ENCODE data around the gene GATA5.

Gene GATA5

GRCh38 chr20:62525014-62525413 lies 49.2 kb upstream of the GATA5 start:
- Histone ChIP-seq H3K4me3 (ENCODE audit: low read depth, low read length) (no peak overlapping the region), H3K9me3 (ENCODE audit: control insufficient read depth, insufficient read depth, low read depth, low read length) (no peaks in the 10 kb centered on the region), H3K4me1 (ENCODE audit: control insufficient read depth, insufficient read depth, low read length) (no peaks in the 10 kb centered on the region), H3K36me3 (ENCODE audit: control insufficient read depth in 2 of 2, insufficient read depth in 1 of 2, low read length in 2 of 2) (no peaks in the 10 kb centered on the region), H3K27ac (ENCODE audit: extremely low read depth, low read depth, low read length) (no peak overlapping the region)
- CTCF ChIA-PET: no interaction called here
- POLR2A ChIA-PET: interaction anchor here (0.7 kb wide), 1 partner anchor 557 kb away, joined by 3 read pairs; no protein-coding TSS in a partner anchor
- TF ChIP-seq BCL6B (tag by site-specific recombination; IDR thresholded peaks at IDR 0.05) (no peak), KLF1 (tag by site-specific recombination; IDR thresholded peaks at IDR 0.05) (no peak), ZNF555 (tag by site-specific recombination; conservative IDR thresholded peaks at IDR 0.05) (no peak), ZNF140 (tag by site-specific recombination; IDR thresholded peaks at IDR 0.05) (no peak), ZNF623 (tag by site-specific recombination; IDR thresholded peaks at IDR 0.05) (no peak), ZNF501 (tag by site-specific recombination; IDR thresholded peaks at IDR 0.05) (no peak)
- TF ChIP-seq, protein P1, sequence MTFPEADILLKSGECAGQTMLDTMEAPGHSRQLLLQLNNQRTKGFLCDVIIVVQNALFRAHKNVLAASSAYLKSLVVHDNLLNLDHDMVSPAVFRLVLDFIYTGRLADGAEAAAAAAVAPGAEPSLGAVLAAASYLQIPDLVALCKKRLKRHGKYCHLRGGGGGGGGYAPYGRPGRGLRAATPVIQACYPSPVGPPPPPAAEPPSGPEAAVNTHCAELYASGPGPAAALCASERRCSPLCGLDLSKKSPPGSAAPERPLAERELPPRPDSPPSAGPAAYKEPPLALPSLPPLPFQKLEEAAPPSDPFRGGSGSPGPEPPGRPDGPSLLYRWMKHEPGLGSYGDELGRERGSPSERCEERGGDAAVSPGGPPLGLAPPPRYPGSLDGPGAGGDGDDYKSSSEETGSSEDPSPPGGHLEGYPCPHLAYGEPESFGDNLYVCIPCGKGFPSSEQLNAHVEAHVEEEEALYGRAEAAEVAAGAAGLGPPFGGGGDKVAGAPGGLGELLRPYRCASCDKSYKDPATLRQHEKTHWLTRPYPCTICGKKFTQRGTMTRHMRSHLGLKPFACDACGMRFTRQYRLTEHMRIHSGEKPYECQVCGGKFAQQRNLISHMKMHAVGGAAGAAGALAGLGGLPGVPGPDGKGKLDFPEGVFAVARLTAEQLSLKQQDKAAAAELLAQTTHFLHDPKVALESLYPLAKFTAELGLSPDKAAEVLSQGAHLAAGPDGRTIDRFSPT (tag by site-specific recombination; IDR thresholded peaks at IDR 0.05): no peak

- H3K36me3 ChIP-seq (ENCODE audit: control insufficient read depth in 2 of 2, insufficient read depth in 1 of 2, low read length in 2 of 2): no peaks in the 10 kb centered on the region
- POLR2A ChIA-PET: interaction anchor here (0.7 kb wide), 1 partner anchor 558 kb away, joined by 3 read pairs; no protein-coding TSS in a partner anchor
Measured at GRCh38 chr20:62524505-62524911, 48.7 kb upstream of the GATA5 start.

More at GRCh38 chr20:62524505-62524911, 48.7 kb upstream of the GATA5 start:
- H3K9me3 ChIP-seq (ENCODE audit: control insufficient read depth, insufficient read depth, low read depth, low read length): no peaks in the 10 kb centered on the region
- H3K4me3 ChIP-seq (ENCODE audit: low read depth, low read length): no peak overlapping the region
- TF ChIP-seq, protein P2, sequence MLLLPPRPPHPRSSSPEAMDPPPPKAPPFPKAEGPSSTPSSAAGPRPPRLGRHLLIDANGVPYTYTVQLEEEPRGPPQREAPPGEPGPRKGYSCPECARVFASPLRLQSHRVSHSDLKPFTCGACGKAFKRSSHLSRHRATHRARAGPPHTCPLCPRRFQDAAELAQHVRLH (tag by site-specific recombination; IDR thresholded peaks at IDR 0.05): no peak
- TF ChIP-seq ZNF394 (tag by site-specific recombination; IDR thresholded peaks at IDR 0.05; ENCODE audit: borderline replicate concordance) (no peak), ZNF639 (tag by site-specific recombination; IDR thresholded peaks at IDR 0.05) (no peak), ZNF513 (tag by site-specific recombination; IDR thresholded peaks at IDR 0.05) (no peak), SP7 (tag by site-specific recombination; IDR thresholded peaks at IDR 0.05) (no peak), ZNF449 (tag by site-specific recombination; IDR thresholded peaks at IDR 0.05) (no peak), ZNF514 (tag by site-specific recombination; IDR thresholded peaks at IDR 0.05) (no peak), ZNF837 (tag by site-specific recombination; IDR thresholded peaks at IDR 0.05) (no peak), ZNF521 (tag by site-specific recombination; IDR thresholded peaks at IDR 0.05) (no peak)
- TF ChIP-seq, protein P3, sequence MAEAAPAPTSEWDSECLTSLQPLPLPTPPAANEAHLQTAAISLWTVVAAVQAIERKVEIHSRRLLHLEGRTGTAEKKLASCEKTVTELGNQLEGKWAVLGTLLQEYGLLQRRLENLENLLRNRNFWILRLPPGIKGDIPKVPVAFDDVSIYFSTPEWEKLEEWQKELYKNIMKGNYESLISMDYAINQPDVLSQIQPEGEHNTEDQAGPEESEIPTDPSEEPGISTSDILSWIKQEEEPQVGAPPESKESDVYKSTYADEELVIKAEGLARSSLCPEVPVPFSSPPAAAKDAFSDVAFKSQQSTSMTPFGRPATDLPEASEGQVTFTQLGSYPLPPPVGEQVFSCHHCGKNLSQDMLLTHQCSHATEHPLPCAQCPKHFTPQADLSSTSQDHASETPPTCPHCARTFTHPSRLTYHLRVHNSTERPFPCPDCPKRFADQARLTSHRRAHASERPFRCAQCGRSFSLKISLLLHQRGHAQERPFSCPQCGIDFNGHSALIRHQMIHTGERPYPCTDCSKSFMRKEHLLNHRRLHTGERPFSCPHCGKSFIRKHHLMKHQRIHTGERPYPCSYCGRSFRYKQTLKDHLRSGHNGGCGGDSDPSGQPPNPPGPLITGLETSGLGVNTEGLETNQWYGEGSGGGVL (tag by site-specific recombination; IDR thresholded peaks at IDR 0.05): no peak
- TF ChIP-seq, protein P4, sequence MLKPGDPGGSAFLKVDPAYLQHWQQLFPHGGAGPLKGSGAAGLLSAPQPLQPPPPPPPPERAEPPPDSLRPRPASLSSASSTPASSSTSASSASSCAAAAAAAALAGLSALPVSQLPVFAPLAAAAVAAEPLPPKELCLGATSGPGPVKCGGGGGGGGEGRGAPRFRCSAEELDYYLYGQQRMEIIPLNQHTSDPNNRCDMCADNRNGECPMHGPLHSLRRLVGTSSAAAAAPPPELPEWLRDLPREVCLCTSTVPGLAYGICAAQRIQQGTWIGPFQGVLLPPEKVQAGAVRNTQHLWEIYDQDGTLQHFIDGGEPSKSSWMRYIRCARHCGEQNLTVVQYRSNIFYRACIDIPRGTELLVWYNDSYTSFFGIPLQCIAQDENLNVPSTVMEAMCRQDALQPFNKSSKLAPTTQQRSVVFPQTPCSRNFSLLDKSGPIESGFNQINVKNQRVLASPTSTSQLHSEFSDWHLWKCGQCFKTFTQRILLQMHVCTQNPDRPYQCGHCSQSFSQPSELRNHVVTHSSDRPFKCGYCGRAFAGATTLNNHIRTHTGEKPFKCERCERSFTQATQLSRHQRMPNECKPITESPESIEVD (tag by site-specific recombination; IDR thresholded peaks at IDR 0.05): no peak
- H3K4me1 ChIP-seq (ENCODE audit: control insufficient read depth, insufficient read depth, low read length): no peaks in the 10 kb centered on the region
- no peak overlapping the region for H3K27ac ChIP-seq (ENCODE audit: extremely low read depth, low read depth, low read length)
- CTCF ChIA-PET: interaction anchor here (0.6 kb wide), 1 partner anchor 30 kb away, joined by 4 read pairs; no protein-coding TSS in a partner anchor

Data from HEK293 (cell line).